Medulla oblongata (tissue), 1 donor: Measurements from ENCODE around the gene CAPRIN1.

Experiments used
- DNase-seq: peaks from one replicate; pipeline ENCODE4 v3.0.0-alpha.2; 2015; ENCODE audit errors: extremely low spot score

CAPRIN1 gene, protein sequence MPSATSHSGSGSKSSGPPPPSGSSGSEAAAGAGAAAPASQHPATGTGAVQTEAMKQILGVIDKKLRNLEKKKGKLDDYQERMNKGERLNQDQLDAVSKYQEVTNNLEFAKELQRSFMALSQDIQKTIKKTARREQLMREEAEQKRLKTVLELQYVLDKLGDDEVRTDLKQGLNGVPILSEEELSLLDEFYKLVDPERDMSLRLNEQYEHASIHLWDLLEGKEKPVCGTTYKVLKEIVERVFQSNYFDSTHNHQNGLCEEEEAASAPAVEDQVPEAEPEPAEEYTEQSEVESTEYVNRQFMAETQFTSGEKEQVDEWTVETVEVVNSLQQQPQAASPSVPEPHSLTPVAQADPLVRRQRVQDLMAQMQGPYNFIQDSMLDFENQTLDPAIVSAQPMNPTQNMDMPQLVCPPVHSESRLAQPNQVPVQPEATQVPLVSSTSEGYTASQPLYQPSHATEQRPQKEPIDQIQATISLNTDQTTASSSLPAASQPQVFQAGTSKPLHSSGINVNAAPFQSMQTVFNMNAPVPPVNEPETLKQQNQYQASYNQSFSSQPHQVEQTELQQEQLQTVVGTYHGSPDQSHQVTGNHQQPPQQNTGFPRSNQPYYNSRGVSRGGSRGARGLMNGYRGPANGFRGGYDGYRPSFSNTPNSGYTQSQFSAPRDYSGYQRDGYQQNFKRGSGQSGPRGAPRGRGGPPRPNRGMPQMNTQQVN

GRCh38 chr11:34051349-34052035, at the start of gene CAPRIN1:
Gene CAPRIN1 (plus strand): TSS chr11:34051731. CDS start chr11:34052421, 690 bp downstream.
- peak; percentile 89 for DNase-seq

DNA sequence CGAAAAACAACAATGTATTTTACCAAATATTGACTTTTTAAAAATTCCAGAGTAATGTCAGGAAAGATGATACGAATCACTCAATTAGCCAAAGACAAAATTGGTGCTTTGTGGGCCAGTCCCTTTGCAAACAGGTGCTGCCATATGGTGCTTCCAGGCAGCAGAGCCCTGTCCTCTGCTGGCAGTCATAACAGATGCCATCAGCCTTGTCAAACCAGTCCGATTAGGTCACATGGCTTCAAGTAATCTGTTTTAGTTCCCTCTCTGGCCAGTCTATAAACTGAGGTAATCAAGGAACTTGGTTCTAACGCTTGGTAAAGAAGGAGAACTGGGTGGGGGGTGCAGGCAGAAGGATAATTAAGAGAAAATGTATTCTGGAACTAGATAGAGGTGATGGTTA, 49.1 kb upstream of the CAPRIN1 start:
- DNase-seq, result no peak

DNA sequence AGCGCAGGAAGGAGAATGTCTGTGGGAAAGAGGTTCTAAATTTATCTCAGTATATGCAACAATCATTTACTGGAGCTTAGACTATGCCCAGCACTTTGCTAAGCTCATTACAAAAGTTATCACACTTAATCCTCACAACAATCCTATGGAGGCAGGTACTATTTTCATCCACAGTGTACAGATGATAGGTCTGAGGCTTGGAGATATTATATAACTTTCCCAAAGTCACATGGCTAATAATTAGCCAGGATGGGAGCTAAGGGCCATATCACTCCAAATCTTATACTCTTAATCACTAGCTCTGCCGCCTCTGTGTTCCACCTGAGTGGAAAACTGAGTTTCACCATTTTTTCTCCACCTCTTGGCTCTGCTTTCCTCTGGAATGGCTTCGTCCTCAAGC, 47.3 kb upstream of the CAPRIN1 start:
- DNase-seq, result no peak

DNA sequence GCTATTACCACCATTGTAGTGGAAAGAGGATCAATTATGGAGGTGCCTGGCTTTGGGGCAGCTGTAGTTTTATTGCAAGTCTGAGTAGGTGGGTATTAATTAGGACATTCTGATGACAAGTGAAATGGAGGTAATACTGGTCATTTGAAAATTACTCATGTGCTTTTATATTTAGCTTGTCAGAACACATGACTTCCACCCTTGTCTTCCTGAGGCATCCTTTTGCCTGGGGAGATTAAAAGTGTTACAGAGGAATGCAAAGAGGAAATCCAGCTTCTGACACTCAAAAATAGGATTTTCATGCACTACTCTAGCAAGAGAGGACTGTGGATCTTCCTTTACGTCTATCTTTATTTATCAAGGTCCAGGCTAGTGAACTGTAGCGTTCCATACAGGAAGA, 44.7 kb upstream of the CAPRIN1 start:
- DNase-seq, result no peak

DNA sequence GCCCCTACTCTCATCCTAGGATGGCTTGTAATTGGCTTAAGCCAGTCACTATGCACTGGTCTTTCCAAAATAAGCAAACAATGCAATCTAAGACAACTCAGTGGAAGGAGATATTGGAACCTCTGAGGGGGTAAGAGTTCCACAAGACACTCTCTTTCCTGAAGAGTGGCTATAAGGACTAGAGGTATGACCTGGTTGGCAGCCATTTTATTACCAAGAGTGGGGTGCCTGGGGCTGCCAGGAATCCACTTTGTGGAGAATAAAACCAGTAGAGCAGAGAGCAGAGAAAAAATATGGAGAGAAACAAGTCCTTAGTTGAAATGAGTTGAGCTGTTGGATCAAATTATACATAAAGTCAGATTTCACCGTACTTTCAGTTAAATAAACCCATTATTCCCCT, 38.8 kb upstream of the CAPRIN1 start:
- DNase-seq, result no peak

- peak; percentile 25 for DNase-seq
Measured at GRCh38 chr11:34013898-34014571, 37.5 kb upstream of the CAPRIN1 start.

GRCh38 chr11:34021977-34022735, 29.4 kb upstream of the CAPRIN1 start:
- no peak for DNase-seq

DNA sequence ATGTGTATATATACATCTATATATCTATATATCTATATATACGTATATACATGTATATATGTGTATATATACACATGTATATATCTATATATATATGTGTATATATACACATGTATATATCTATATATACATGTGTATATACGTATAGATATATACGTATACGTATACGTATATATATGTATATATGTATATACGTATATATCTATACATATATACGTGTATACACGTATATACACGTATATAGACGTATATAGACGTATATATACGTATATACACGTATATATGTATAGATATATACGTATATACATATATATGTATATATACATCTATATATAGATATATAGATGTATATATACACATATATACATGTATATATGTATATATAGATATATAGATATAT, 25.1 kb upstream of the CAPRIN1 start:
- no peak for DNase-seq

- no peak for DNase-seq
Measured at GRCh38 chr11:34027516-34028408, 23.8 kb upstream of the CAPRIN1 start.

- DNase-seq, result peak; percentile 72
Measured at GRCh38 chr11:34028425-34028824, 23.1 kb upstream of the CAPRIN1 start.

GRCh38 chr11:34029176-34029575, 22.4 kb upstream of the CAPRIN1 start:
- no peak for DNase-seq

GRCh38 chr11:34030382-34030781, 21.1 kb upstream of the CAPRIN1 start:
- DNase-seq, result peak; percentile 42

GRCh38 chr11:34033399-34033798, 18.1 kb upstream of the CAPRIN1 start:
- DNase-seq, result no peak

GRCh38 chr11:34034053-34034452, 17.5 kb upstream of the CAPRIN1 start:
- DNase-seq, result no peak

DNA sequence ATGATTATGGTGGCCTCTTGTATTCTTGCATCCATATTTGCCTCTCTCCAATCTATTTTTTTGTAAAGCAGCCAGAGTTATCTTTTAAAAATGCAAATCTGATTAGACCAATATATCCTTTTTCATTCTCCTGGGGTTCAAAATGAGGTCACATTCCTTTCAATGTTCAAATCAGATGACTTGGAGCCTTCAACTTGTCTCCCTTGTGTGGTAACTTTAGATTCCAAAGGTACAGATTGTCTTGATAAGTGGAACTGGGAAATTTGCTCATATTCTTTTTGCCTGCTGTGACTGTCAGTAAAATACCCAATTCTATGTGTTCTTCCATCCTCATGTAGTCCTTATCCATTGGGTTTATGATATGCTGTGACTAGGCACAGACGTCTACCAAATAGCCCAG, 15.1 kb upstream of the CAPRIN1 start:
- no peak for DNase-seq

DNA sequence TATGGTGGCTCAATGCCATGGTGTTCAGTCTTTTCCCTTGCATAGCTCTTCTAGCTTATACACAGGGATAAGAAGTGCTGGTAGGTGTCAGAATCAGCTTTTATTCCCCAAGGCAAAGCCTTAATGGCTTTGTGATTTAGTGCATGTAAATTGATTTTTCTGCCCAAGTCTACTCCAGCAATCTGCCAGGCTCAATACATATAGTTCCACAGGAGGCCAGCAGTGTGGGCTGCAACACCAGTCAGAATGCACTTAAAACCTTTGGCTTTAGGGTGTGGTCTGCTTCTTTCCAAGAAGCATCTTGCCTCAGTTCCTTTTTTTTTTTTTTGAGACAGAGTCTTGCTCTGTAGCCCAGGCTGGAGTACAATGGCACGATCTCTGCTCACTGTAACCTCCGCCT, 14.5 kb upstream of the CAPRIN1 start:
- DNase-seq, result no peak

DNA sequence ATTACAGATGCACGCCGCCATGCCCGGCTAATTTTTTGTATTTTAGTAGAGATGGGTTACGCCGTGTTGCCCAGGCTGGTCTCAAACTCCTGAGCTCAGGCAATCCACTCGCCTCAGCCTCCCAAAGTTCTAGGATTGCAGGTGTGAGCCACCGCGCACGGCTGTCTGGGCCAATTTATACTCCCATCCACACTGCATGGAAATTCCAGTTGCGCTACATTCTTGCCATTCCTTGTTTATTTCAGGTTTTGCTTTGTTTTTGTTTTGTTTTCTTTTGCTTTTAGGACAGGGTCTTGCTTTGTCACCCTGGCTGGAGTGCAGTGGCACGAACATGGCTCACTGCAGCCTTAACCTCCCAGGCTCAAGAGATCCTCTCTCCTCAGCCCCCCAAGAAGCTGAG, 11.0 kb upstream of the CAPRIN1 start:
- DNase-seq, result no peak

DNA sequence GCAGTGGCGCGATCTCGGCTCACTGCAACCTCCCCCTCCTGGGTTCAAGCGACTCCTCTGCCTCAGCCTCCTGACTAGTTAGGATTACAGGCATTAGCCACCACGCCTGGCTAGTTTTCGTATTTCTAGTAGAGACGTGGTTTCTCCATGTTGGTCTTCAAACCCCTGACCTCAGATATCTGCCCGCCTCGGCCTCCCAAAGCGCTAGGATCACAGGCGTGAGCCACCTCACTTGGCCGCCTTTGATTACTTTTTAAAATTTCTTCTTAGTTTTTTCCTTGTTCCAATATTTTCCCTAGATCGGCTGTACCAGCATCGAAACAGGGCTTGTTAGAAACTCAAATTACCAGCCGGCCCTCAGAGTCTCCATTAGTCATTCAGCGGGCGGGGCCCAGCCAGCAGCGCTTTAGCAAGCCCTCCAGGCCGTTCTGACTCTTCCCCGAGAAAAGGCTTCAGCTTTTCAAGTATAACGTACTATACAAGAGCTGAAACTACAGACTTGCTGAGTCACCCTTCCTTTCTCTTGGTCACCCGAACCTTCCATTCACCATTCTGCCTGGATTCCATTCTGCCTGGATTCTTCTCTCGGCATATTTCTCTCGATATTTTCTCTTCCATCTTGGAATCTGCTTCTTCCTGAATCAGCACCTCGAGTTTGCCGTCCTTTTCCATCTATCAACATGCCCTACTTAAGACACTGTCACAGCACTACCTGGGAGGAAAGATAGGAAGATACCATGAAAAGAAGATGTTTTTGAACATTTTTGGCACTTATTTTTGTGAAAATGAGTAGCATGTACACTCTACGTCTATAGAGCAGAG, 6.7 kb upstream of the CAPRIN1 start:
- no peak for DNase-seq

DNA sequence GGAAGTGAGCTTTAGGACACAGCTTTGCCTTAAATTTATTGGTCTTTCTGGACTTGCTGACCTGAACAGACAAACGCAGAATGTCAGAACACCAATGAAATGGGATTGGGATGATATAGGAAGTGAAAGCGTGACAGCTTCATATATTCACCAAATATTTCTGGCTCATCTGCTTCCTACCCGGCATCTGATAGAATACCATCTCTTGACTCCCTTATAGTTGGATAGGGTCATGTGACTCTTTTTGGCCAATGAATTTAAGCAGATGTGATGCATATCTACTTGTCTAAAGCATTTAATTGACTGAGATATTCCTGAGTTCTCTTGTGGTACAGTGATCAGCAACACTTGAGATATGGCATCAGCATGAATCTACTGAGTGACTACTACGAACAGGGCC, 2.5 kb upstream of the CAPRIN1 start:
- DNase-seq, result no peak
